Trophoblast cell (in vitro differentiated cells and primary cell): ENCODE measurements around the gene CARD19.

Experiments
- DNase-seq, 2 donors: peaks; one replicate each; pipeline ENCODE4 v3.0.0-alpha.2; 2016
- H2AFZ ChIP-seq: 2 replicates; pipeline ENCODE4 v1.6.1; 2013; ENCODE audit warnings: low read length, moderate library complexity, mild to moderate bottlenecking; ENCODE audit not compliant: insufficient read depth, poor library complexity
- H2AK5ac ChIP-seq: 2 replicates; pipeline ENCODE4 v1.6.1; 2013; ENCODE audit warnings: mild to moderate bottlenecking, low read length
- H2BK120ac ChIP-seq: 2 replicates; pipeline ENCODE4 v1.6.1; 2013; ENCODE audit warnings: low read length, mild to moderate bottlenecking, moderate library complexity; ENCODE audit not compliant: insufficient read depth, poor library complexity
- H2BK12ac ChIP-seq: 2 replicates; pipeline ENCODE4 v1.6.1; 2013; ENCODE audit warnings: mild to moderate bottlenecking, low read length, moderate library complexity
- H2BK5ac ChIP-seq: 2 replicates; pipeline ENCODE4 v1.6.1; 2013; ENCODE audit warnings: low read length, low read depth, moderate library complexity, mild to moderate bottlenecking; ENCODE audit not compliant: poor library complexity
- H3K14ac ChIP-seq: 2 replicates; pipeline ENCODE4 v1.6.1; 2013; ENCODE audit warnings: mild to moderate bottlenecking, low read length
- H3K18ac ChIP-seq: 2 replicates; pipeline ENCODE4 v1.6.1; 2013; ENCODE audit warnings: mild to moderate bottlenecking, low read length
- H3K23ac ChIP-seq: 2 replicates; pipeline ENCODE4 v1.6.1; 2013; ENCODE audit warnings: low read length
- H3K27ac ChIP-seq: 2 replicates; pipeline ENCODE4 v1.5.1; 2013; ENCODE audit warnings: low read depth, mild to moderate bottlenecking, inconsistent platforms, low read length, moderate library complexity
- H3K27me3 ChIP-seq: 2 replicates; pipeline ENCODE4 v1.6.1; 2013; ENCODE audit warnings: inconsistent platforms, mild to moderate bottlenecking, low read length, moderate library complexity; ENCODE audit not compliant: insufficient read depth
- H3K36me3 ChIP-seq, 2 experiments: 1 replicate in 1 of 2; 2 replicates in 1 of 2; pipeline ENCODE4 v1.6.1; 2013; ENCODE audit warnings: low read length in 2 of 2, mild to moderate bottlenecking in 2 of 2, moderate library complexity in 1 of 2; ENCODE audit not compliant: insufficient read depth in 2 of 2, control insufficient read depth in 1 of 2
- H3K4ac ChIP-seq: 2 replicates; pipeline ENCODE4 v1.6.1; 2013; ENCODE audit warnings: low read depth, mild to moderate bottlenecking, low read length, moderate library complexity
- H3K4me1 ChIP-seq, 2 experiments: 1 replicate in 1 of 2; 2 replicates in 1 of 2; pipeline ENCODE4 v1.6.1; 2013; ENCODE audit warnings: low read length in 2 of 2, mild to moderate bottlenecking in 2 of 2, moderate library complexity in 1 of 2; ENCODE audit not compliant: insufficient read depth in 2 of 2, control insufficient read depth in 1 of 2
- H3K4me2 ChIP-seq: 2 replicates; pipeline ENCODE4 v1.6.1; 2013; ENCODE audit warnings: inconsistent platforms, mild to moderate bottlenecking, low read length, moderate library complexity
- H3K4me3 ChIP-seq: 2 replicates; pipeline ENCODE4 v1.5.1; 2013; ENCODE audit warnings: mild to moderate bottlenecking, low read depth, low read length, inconsistent platforms
- H3K79me1 ChIP-seq: one replicate; pipeline ENCODE4 v1.6.1; 2013; ENCODE audit warnings: low read length
- H3K79me2 ChIP-seq: 2 replicates; pipeline ENCODE4 v1.6.1; 2013; ENCODE audit warnings: low read length, mild to moderate bottlenecking; ENCODE audit not compliant: control insufficient read depth, insufficient read depth, poor library complexity
- H3K9ac ChIP-seq: 2 replicates; pipeline ENCODE4 v1.6.1; 2013; ENCODE audit warnings: mild to moderate bottlenecking, low read length
- H3K9me3 ChIP-seq: 2 replicates; pipeline ENCODE4 v1.6.1; 2013; ENCODE audit warnings: low read depth, mild to moderate bottlenecking, control low read depth, inconsistent platforms, low read length; ENCODE audit not compliant: insufficient read depth
- H4K12ac ChIP-seq: 2 replicates; pipeline ENCODE4 v1.6.1; 2013; ENCODE audit warnings: low read depth, mild to moderate bottlenecking, low read length, moderate library complexity
- H4K8ac ChIP-seq: 2 replicates; pipeline ENCODE4 v1.6.1; 2013; ENCODE audit warnings: low read depth, mild to moderate bottlenecking, low read length, moderate library complexity
- H4K91ac ChIP-seq: one replicate; pipeline ENCODE4 v1.6.1; 2013; ENCODE audit warnings: low read depth, mild to moderate bottlenecking, low read length, moderate library complexity
- WGBS: extraction: QIAGEN DNeasy Blood & Tissue Kit; methylation state at CpG from one replicate; pipeline ENCODE4 v1.1.7; 2013; ENCODE audit warnings: missing lambda C conversion rate; ENCODE audit not compliant: insufficient read length, insufficient coverage; ENCODE audit errors: extremely low coverage; 5-methylcytosine and 5-hydroxymethylcytosine counted together

CARD19 gene

DNA sequence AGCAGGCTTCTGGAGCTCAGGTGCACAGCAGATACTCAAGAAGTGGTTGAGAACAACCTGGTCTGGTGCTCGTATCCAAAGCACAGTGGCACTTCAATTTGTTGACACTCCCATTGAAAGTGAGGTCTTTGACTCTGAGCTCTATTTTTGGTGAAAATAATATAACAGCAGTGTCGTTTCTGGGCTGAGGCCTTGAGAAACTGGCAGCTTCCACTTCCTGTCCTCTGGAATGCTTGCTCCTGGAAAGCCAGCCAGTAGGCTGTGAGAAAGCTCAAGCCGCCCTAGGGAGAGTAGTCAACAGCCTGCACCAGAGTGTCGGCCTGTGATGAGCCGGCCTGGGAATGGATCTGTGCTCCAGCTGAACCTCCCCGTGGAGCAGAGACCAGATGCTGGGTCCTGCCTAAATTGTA is 44.3 kb upstream of the CARD19 start:
- Histone ChIP-seq H3K79me2 (no peaks in the 10 kb centered on the region), H3K4me2 (no peak overlapping the region), H3K27ac (no peak overlapping the region), H3K79me1 (no peaks in the 10 kb centered on the region), H3K27me3 (no peaks in the 10 kb centered on the region), H4K8ac (no peak overlapping the region), H3K18ac (no peak overlapping the region), H3K4ac (no peak overlapping the region), H3K4me1 (no peaks in the 10 kb centered on the region), H2BK120ac (no peak overlapping the region), H3K36me3 (no peaks in the 10 kb centered on the region), H2AK5ac (no peak overlapping the region), H3K23ac (no peak overlapping the region), H4K91ac (no peak overlapping the region), H3K9me3 (no peaks in the 10 kb centered on the region), H4K12ac (no peak overlapping the region), H3K9ac (no peak overlapping the region), H2BK5ac (no peak overlapping the region), H2AFZ (no peak overlapping the region), H3K14ac (no peak overlapping the region), H3K4me3 (no peak overlapping the region), H2BK12ac (no peak overlapping the region)
- WGBS: no CpG with 5 or more reads among the region's 6 CpGs
- DNase-seq: no peak

DNA sequence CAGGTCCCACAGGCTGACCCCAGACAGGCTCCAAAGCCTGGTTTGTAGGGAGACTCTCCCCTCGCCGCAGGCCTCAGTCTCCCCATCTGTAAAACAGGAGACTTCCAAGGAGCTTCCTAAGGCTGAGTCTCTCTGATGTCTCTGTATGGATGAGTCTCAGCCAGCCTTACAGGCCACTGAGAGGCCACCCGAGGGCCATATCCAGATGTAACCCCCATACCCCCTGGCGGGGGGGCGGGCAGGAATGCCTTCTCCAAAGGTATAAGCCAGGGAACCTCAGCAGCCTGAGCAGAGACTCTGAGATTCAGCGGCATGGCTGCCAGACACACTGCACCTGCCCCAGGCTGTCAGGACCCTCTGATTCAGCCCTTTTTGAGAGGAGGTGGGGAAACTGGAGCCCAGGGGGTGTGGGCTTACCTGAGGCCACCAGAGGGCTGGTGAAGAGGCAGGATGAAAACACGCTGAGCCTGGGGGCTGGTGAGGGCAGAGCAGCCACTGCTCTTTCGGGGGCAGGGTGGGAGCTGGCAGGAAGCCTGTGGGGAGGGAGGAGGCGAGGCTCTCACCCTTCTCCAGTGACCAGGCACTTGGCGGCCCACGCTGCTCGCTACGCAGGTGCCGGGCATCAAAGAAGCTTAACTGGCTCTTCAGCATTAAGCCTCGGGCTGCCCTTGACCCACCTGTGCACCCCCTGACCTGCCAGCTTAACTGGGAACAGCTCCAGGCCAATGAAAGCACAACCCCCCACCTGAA is 43.1 kb upstream of the CARD19 start:
- no peaks in the 10 kb centered on the region for H3K79me2 ChIP-seq
- no peak overlapping the region for H3K4me2 ChIP-seq
- no peak overlapping the region for H2BK5ac ChIP-seq
- H2BK12ac ChIP-seq: no peak overlapping the region
- H3K14ac ChIP-seq: no peak overlapping the region
- no CpG with 5 or more reads among the region's 15 CpGs for WGBS
- no peak overlapping the region for H3K18ac ChIP-seq
- H3K27me3 ChIP-seq: no peaks in the 10 kb centered on the region
- H3K9me3 ChIP-seq: no peaks in the 10 kb centered on the region
- no peaks in the 10 kb centered on the region for H3K79me1 ChIP-seq
- H3K36me3 ChIP-seq: no peaks in the 10 kb centered on the region
- no peak overlapping the region for H3K4me3 ChIP-seq
- H3K4ac ChIP-seq: no peak overlapping the region
- H3K4me1 ChIP-seq: no peaks in the 10 kb centered on the region
- no peak overlapping the region for H4K12ac ChIP-seq
- no peak overlapping the region for H2BK120ac ChIP-seq
- H3K27ac ChIP-seq: no peak overlapping the region
- no peak for DNase-seq
- no peak overlapping the region for H2AFZ ChIP-seq
- H4K91ac ChIP-seq: no peak overlapping the region
- H3K9ac ChIP-seq: no peak overlapping the region
- no peak overlapping the region for H3K23ac ChIP-seq
- no peak overlapping the region for H4K8ac ChIP-seq
- no peak overlapping the region for H2AK5ac ChIP-seq

DNA sequence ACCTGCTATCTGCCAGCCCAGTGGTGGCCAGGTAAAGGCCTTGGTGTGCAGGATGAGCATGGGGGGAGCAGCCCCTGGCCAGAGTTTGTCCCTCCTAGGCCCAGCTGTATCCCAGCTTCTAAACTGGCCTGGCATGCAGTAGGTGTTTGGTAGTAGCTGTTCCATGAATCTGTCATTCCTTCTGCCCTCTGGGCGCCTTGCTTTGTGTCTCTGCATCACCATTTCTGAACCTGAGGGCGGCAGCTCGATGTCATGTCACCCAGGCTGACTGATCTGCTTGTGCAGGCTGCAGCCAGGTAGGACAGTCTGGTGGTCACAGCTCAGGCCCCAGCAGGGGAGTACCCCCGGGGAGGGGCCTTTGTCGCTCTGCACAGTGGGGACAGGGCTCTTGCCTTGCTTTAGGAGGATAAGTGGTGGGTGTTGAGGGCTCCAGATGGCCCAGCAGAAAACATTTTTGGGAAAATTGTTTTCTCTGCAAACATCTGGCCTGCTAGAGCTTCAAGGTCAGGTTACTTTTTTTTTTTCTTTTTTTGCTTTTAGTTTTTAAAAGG is 42.2 kb upstream of the CARD19 start:
- no peak overlapping the region for H3K18ac ChIP-seq
- H3K27ac ChIP-seq: no peak overlapping the region
- H3K9me3 ChIP-seq: no peaks in the 10 kb centered on the region
- no peaks in the 10 kb centered on the region for H3K79me2 ChIP-seq
- no peak overlapping the region for H4K8ac ChIP-seq
- peaks cover 3 to 4% of the 10 kb centered on the region in 2 experiments for H3K4me1 ChIP-seq
- no peak overlapping the region for H2BK5ac ChIP-seq
- no peak overlapping the region for H3K23ac ChIP-seq
- H3K4me2 ChIP-seq: no peak overlapping the region
- H2BK120ac ChIP-seq: no peak overlapping the region
- H3K36me3 ChIP-seq: no peaks in the 10 kb centered on the region
- H2BK12ac ChIP-seq: no peak overlapping the region
- no peaks in the 10 kb centered on the region for H3K27me3 ChIP-seq
- H3K79me1 ChIP-seq: no peaks in the 10 kb centered on the region
- no peak overlapping the region for H4K91ac ChIP-seq
- H3K4me3 ChIP-seq: no peak overlapping the region
- no CpG with 5 or more reads among the region's 5 CpGs for WGBS
- no peak for DNase-seq
- H3K4ac ChIP-seq: no peak overlapping the region
- no peak overlapping the region for H2AFZ ChIP-seq
- H3K9ac ChIP-seq: no peak overlapping the region
- H4K12ac ChIP-seq: no peak overlapping the region
- H2AK5ac ChIP-seq: no peak overlapping the region
- no peak overlapping the region for H3K14ac ChIP-seq

DNA sequence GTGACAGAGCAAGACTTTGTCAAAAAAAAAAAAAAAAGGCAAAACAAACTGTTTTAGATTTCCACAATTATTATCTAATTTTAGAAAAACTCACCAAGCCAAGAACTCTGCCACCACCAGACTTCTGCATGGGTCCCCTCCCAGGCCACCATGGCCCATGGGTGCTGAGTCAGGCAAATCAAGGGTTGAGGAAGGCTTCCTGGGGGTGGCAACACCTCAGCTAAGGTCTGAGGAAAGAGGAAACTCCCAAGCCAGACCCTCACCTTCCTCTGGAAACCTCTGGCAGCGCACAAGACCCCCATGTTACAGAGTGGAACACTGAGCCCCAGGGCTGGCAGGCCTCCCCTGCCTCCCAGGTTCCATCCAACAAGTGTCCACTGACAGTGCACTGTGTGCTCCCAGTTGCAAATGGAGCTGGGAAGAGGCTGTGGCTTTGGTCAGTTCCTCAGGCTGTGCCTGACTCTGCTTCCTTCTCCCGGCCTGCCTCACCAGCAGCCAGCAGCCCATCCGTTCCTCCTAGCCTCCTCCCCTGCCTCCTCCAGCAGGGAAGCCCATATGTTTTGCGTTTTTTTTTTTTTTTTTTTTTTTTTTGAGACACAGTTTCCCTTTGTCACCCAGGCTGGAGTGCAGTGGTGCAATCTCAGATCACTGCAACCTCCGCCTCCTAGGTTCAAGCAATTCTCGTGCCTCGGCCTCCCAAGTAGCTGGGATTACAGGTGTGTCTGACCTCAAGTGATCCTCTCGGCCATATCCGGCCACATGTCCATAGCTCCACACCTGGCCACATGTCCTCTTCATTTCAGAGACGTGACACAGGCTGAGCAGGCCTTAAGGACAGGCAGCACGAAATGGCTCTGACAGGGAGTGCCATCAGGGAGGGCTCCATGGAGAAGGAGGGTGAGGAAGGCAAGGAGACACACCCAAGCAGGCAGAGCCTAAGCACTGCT is 41.0 kb upstream of the CARD19 start:
- Histone ChIP-seq H2BK12ac (no peak overlapping the region), H3K4ac (no peak overlapping the region), H2AK5ac (no peak overlapping the region), H2AFZ (no peak overlapping the region), H2BK120ac (no peak overlapping the region), H4K12ac (no peak overlapping the region), H3K18ac (no peak overlapping the region), H4K8ac (no peak overlapping the region), H3K36me3 (no peaks in the 10 kb centered on the region), H3K4me2 (no peak overlapping the region), H3K79me2 (no peaks in the 10 kb centered on the region), H3K9me3 (no peaks in the 10 kb centered on the region), H3K14ac (no peak overlapping the region), H3K27me3 (no peaks in the 10 kb centered on the region), H4K91ac (no peak overlapping the region), H3K9ac (no peak overlapping the region), H3K79me1 (no peaks in the 10 kb centered on the region), H3K4me3 (no peak overlapping the region), H3K27ac (no peak overlapping the region), H3K23ac (no peak overlapping the region), H2BK5ac (no peak overlapping the region), H3K4me1 (peaks cover 4 to 5% of the 10 kb centered on the region in 2 experiments)
- no CpG with 5 or more reads among the region's 11 CpGs for WGBS
- no peak for DNase-seq
